HG03354 (cell line): ENCODE data around the gene DENR.
"Not testable (repeated sequence)": the region's sequence is repeated elsewhere in the genome, so short reads cannot be mapped to it uniquely, and the experiment has no call there.

ENCODE experiments used
- ATAC-seq: cut with Tn5 transposase; IDR thresholded peaks from one replicate; pipeline ENCODE4 v1.9.1; 2021; ENCODE audit warnings: mild to moderate bottlenecking; ENCODE audit not compliant: unreplicated experiment, poor library complexity, severe bottlenecking

Gene DENR

GRCh38 chr12:122732611-122733010 is 20.0 kb upstream of the DENR start:
- ATAC-seq: no peak

- ATAC-seq: no peak
Measured at GRCh38 chr12:122738571-122738970, 14.1 kb upstream of the DENR start.

- no peak for ATAC-seq
Measured at GRCh38 chr12:122740351-122740750, 12.3 kb upstream of the DENR start.

- ATAC-seq: no peak
Measured at GRCh38 chr12:122743895-122744525, 8.6 kb upstream of the DENR start.

DNA sequence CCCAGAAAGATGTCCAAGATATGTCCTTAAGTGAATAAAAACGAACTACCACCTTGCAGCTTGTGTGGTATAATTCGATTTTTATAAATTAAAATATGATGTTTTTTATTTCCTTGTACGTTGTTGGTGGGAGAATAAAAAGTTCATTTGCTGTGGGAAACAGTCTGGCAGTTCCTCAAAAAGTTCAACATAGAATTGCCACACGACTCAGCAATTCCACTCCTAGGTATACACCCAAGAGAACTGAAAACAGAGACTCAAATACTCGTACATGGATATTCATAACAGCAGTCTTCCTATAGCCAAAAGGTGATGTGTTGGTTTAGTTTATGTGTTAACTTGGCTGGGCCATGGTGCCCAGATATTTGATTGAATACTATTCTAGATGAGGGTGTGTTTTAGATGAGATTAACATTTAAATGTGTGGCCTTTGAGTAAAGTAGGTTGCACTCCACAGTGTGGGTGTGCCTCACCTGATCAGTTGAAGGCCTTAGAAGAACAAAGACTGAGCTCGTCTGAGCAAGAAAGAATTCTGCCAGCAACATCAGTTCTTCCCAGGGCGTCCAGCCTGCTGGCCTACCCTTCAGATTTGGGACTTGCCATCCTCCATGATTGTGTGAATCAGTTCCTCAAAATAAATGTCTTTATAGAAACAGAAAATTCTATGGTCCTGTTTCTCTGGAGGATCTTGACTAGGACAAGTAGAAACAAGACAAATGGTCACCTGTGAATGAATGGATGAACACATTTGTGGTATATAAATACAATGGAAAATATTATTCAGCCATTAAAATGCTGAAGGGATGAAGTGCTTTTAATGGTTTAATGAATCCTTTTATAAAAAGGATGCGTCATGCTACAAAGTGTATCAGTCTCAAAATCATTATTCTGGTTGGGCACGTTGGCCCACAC is 5.1 kb upstream of the DENR start:
- no peak for ATAC-seq

DNA sequence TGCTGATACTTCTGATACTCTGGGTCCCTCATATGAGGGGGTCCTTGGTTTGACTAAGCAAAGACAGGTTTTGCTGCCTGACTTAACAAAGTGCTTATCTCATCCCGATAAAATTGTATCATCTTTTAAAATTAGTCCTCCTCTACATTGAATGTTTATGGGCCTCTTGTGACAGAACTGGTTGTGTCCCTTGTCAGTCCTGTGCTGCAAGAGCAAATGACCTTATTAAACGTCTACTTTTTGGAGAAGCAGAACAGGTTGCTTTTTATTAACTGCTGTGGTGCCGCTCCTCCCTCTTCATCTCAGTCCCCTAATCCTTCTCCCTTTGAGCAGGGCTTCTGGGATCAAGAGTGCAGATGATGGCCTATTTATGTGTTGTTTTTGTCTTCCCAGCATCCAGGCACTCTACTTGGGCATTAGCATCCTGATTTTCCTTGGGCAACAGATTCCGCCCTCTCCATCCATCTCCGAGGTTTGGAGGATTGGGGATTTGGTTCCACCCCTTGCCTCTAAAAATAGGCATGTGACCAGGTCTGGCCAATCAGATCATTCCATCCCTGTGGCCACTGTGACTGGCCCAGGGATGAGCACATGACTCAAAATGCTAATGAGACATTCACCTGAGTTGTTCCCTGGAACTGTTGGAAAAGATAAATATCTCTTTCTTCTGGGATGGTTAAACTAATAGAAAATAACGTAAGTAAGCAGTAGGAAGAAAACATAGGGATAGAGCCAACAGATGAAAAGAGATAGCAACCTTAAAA is 2.9 kb upstream of the DENR start:
- ATAC-seq: no peak

GRCh38 chr12:122750781-122751515 is 1.7 kb upstream of the DENR start:
- not testable (repeated sequence) for ATAC-seq

- no peak for ATAC-seq
Measured at GRCh38 chr12:122753319-122753650, 661 bp downstream of the DENR start.

- no peak for ATAC-seq
Measured at GRCh38 chr12:122754790-122755189, 2.2 kb downstream of the DENR start.

DNA sequence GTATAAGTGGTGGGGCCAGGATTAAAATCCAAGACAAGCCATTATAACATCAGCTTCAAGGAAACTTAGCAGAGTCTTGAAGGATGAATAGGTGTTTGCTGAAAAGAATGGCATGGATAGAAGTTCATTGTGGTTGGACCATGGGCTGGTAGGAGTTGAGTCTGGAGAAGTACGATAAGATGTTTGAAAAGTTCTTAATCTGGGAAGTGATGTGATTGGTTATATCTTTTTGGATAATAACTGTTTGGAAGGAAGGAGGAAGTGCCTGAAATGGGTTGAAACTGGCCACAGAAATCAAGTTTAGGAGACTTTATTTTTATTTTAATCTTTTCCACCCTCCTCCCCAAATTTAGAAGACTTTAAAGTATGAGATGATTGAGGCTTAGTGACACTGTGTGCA is 4.9 kb downstream of the DENR start:
- ATAC-seq: no peak

DNA sequence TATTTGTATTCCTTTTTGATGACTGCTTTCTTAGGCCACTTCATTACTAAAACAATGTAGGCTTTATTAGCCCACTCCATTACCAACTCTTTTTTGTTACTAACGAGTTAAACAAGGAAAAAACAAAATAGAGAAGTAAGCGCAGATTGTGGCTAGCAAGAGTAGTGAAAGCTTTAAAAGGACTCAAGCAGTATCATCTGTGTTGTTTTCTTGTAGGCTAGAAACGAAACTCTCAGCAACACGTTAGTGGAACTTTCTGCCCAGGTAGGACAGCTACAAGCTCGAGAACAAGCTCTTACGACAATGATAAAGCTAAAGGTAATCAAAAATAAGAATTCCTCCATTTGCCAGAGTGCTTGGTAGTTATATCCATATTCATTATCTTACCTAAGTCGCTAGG is 32.9 kb downstream of the DENR start:
- ATAC-seq: no peak

DNA sequence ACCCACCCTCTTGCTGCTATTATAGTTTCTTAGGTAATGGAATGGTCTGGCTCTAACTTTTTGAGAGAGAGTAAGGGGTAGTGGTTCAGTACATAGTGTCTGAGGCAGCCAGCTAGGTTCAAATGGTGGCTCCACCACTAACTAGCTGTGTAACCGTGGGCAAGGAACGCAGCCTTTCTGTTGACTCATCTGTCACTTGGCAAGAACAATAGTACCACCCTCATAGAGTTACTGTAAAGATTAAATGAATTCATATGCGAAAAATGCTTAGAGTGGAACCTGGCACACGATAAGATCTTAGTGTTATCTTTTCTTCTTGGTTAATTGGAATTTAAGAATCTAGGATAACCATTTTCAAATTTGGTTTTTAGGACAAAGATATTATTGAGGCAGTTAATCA is 35.8 kb downstream of the DENR start:
- no peak for ATAC-seq

GRCh38 chr12:122789637-122790036 is 37.0 kb downstream of the DENR start:
- no peak for ATAC-seq

- ATAC-seq: no peak
Measured at GRCh38 chr12:122790393-122791075, 37.9 kb downstream of the DENR start.

- ATAC-seq: no peak
Measured at GRCh38 chr12:122793685-122794106, 41.1 kb downstream of the DENR start.

- no peak for ATAC-seq
Measured at GRCh38 chr12:122795807-122796206, 43.2 kb downstream of the DENR start.

GRCh38 chr12:122799641-122800243 is 47.1 kb downstream of the DENR start:
- no peak for ATAC-seq

- ATAC-seq: no peak
Measured at GRCh38 chr12:122803937-122804336, 51.3 kb downstream of the DENR start.

DNA sequence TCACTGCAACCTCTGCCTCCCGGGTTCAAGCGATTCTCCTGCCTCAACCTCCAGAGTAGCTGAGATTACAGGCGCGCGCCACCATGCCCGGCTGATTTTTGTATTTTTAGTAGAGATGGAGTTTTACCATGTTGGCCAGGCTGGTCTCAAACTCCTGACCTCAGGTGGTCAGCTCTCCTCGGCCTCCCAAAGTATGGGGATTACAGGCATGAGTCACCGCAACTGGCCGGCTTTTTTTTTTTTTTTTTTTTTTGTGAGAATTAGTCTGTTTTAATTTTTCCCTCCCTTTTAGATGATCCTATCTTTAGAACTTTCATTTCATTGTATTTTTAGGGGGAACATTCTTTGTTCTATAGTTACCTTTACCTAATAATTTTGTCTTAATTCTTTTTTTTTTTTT is 52.3 kb downstream of the DENR start:
- ATAC-seq: not testable (repeated sequence)
